ENCODE measurements around the gene COLGALT1.

Gene COLGALT1

GRCh38 chr19:17623224-17623935 is 67.9 kb downstream of the COLGALT1 start:
- no peak for DNase-seq (ENCODE audit: low read depth in 2 of 2)

DNA sequence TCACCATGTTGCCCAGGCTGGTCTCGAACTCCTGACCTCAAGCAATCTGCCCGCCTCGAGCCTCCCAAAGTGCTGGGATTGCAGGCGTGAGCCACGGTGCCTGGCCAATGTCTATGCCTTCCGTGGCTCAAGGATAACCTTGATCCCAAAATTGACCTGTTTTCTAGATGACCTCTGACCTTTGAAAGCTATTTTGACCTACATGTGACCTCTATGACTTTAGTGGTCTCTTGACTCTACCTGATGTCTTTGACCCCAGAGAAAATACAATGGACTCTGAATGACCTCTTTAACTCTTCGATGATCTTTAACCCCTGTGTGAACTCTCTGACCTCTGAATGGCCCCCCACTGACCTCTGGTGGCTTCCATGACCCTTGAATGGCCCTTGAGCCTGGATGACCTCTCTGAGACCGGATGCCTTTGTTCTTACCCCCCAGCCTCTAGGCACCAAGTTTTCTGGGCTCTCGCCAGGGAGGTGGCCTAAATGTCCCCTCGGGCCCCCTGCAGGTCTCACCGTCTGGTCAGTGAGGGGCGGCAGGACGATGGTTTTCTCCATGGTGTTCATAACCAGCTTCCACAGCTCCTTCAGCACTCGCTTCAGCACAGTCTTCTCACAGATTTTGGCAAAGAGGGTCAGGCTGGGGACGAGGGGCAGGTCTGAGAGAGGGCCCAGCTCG is 69.0 kb downstream of the COLGALT1 start:
- DNase-seq (ENCODE audit: low read depth in 2 of 2) = no peak

DNA sequence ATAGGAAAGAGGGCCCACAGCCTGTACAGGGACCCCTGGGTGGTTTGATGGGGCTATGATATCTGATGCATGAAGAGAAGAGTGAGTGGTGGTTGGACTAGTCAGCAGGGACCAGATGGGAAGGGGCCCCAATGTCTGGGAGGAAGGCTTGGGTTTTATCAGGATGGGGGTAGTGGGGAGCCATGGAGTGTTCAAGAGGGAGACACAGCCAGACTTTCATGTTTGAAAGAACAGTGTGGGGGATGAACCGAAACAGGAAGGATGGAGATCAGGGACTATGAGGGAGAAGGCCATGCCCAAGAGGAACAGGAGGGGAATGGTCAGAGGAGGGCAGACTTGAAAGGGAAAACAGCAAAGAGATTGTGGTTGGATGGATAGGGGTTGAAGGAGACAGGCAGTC is 69.6 kb downstream of the COLGALT1 start:
- no peak for DNase-seq (ENCODE audit: low read depth in 2 of 2)

GRCh38 chr19:17625980-17626379 is 70.5 kb downstream of the COLGALT1 start:
- DNase-seq (ENCODE audit: low read depth in 2 of 2) = no peak

GRCh38 chr19:17626456-17627015 is 71.1 kb downstream of the COLGALT1 start:
- no peak for DNase-seq (ENCODE audit: low read depth in 2 of 2)

DNA sequence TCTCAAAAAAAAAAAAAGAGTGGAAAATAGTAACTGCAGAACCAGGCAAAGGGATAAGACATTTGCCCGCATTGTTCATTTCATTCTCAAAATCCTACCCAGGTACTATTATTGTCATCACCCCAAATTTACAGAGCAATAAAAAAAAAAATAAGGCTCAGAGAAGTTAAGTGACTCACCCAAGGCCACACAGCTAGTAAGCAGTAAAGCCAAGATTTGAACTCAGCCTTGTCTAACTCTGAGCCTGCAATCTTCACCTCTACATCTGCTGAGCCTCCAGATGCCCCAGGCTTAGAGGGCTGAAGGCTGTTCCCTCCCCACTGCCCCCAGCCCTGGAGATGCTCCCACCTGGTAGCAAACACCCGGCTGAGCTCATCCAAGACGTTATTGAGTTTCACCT is 71.7 kb downstream of the COLGALT1 start:
- no peak for DNase-seq (ENCODE audit: low read depth in 2 of 2)

- DNase-seq (ENCODE audit: low read depth in 2 of 2) = no peak
Measured at GRCh38 chr19:17627921-17628320, 72.5 kb downstream of the COLGALT1 start.

GRCh38 chr19:17629760-17630159 is 74.3 kb downstream of the COLGALT1 start:
- DNase-seq (ENCODE audit: low read depth in 2 of 2) = no peak

DNA sequence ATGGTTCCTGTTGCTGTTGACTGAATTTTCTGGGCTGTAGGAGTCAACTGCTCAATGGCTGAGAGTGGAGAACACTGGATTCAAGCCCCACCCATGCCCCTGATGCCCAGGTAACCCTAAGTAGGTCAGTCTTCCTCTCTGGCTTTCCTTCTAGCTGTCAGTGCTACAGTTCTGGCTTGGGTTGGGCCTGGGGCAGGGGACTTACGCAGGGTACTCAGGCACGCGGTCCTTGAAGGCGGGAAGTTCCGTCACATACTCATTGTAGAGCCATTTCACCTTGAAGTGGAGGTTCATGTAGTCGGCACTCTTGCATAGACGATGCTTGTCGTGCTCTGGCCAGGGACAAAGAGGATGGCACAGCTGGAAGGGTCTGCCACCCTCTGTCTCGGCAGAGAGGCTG is 77.1 kb downstream of the COLGALT1 start:
- no peak for DNase-seq (ENCODE audit: low read depth in 2 of 2)
